ENCODE data around the gene H6PD. TPM values are rescaled to one million over a fixed set of nuclear protein-coding genes. Genes with fewer than 3 reads are reported as not detected.

Gene H6PD
- total and polyA plus RNA-seq, 9 of the 15 experiments (the other 6 are each of a cell fraction or from before 2014, with no cell fraction given): 0.04 to 2.5 (median 0.95) TPM

GRCh38 chr1:9309080-9309479 lies 74.5 kb downstream of the H6PD start:
- Histone ChIP-seq H3K9me3 (replicated peaks; ENCODE audit: control insufficient read depth, insufficient read depth, low read depth, low read length) (no peaks in the 10 kb centered on the region), H3K27ac (ENCODE audit: extremely low read depth, low read depth, low read length) (no peak overlapping the region), H3K4me2 (ENCODE audit: insufficient read depth, low read length) (no peak overlapping the region), H3K27me3 (ENCODE audit: control insufficient read depth in 2 of 2, insufficient read depth in 2 of 2, low read length in 2 of 2) (peaks cover 59 to 93% of the 10 kb centered on the region in 2 experiments), H2AFZ (ENCODE audit: low read depth, low read length) (no peak overlapping the region), H3K9me1 (ENCODE audit: control insufficient read depth, insufficient read depth, low read length) (no peaks in the 10 kb centered on the region), H3K9ac (ENCODE audit: insufficient read depth in 1 of 2, low read depth in 2 of 2, low read length in 2 of 2) (no peak overlapping the region), H3K79me2 (ENCODE audit: control insufficient read depth, insufficient read depth, low read length) (no peaks in the 10 kb centered on the region), H4K20me1 (replicated peaks; ENCODE audit: control insufficient read depth, insufficient read depth, low read length) (peaks cover 22% of the 10 kb centered on the region), H3K4me1 (replicated peaks in 1 of 2; ENCODE audit: control insufficient read depth in 2 of 2, insufficient read depth in 2 of 2, low read length in 2 of 2) (peaks cover 0 to 3% of the 10 kb centered on the region in 2 experiments; a peak in 3 of 5 replicates), H3K4me3 (no peak overlapping the region), H3K36me3 (ENCODE audit: control insufficient read depth, insufficient read depth, low read length) (no peaks in the 10 kb centered on the region)
- 0% methylated on average over 8 of the region's 8 CpGs for WGBS (ENCODE audit: insufficient coverage, low coverage, missing lambda C conversion rate)
- FAIRE-seq: no peak
- intact Hi-C loops (cut with micrococcal nuclease): no loop called here
- ChIA-PET CTCF (ENCODE audit: low intra/inter-chr PET ratio) (no interaction called here), POLR2A (interaction anchor here (0.6 to 1.5 kb wide), 2 partner anchors 12 to 199 kb away, joined by 4 to 5 read pairs; no protein-coding TSS in a partner anchor)
- in situ Hi-C loops (cut with MboI): no loop called here
- no peak for TF ChIP-seq MCM5 (IDR thresholded peaks at IDR 0.05; ENCODE audit: low read depth)
- peak; percentile 49 for TF ChIP-seq PKNOX1 (IDR thresholded peaks at IDR 0.05)
- no peak for TF ChIP-seq SRSF7 (optimal IDR thresholded peaks at IDR 0.05; ENCODE audit: low read depth, low read length)
- TF ChIP-seq ZFPM2 (CRISPR knock-in tag; IDR thresholded peaks at IDR 0.05): no peak
- no peak for TF ChIP-seq ZNF445 (CRISPR knock-in tag; IDR thresholded peaks at IDR 0.05; ENCODE audit: low read depth)
- no peak for TF ChIP-seq ZBTB17 (CRISPR knock-in tag; IDR thresholded peaks at IDR 0.05)
- TF ChIP-seq ZNF124 (CRISPR knock-in tag; IDR thresholded peaks at IDR 0.05): no peak
- no peak for TF ChIP-seq DNMT1 (IDR thresholded peaks at IDR 0.05)
- TF ChIP-seq PBX2 (CRISPR knock-in tag; IDR thresholded peaks at IDR 0.05; ENCODE audit: low read depth): no peak
- peak; percentile 40; the same call in 1 of the 2 replicates for TF ChIP-seq PBX2 (tag; conservative IDR thresholded peaks at IDR 0.05; ENCODE audit: low read depth)
- no peak for TF ChIP-seq STAT5A (IDR thresholded peaks at IDR 0.05; ENCODE audit: borderline replicate concordance, low read length)
- TF ChIP-seq ZNF140 (CRISPR knock-in tag; IDR thresholded peaks at IDR 0.05): no peak
- DNase-seq (ENCODE audit: extremely low read depth in 1 of 4, low spot score in 3 of 4): no peak
- no TSS peak for BruUV-seq (replicated peaks)
- ATAC-seq: no peak
